SH-SY5Y (cell line): Measurements from ENCODE around the gene LARGE1.

Experiments
- GATA2 ChIP-seq: IDR thresholded peaks from 2 replicates; pipeline ENCODE4 v1.6.1; 2011; ENCODE audit warnings: mild to moderate bottlenecking, low read depth, low read length
- GATA3 ChIP-seq: IDR thresholded peaks from 2 replicates; pipeline ENCODE4 v1.6.1; 2011; ENCODE audit warnings: low read depth, mild to moderate bottlenecking, low read length, moderate library complexity

Gene LARGE1

GRCh38 chr22:33648478-33648877, 271.8 kb downstream of the LARGE1 start:
- TF ChIP-seq GATA2: no peak
- TF ChIP-seq GATA3: no peak

DNA sequence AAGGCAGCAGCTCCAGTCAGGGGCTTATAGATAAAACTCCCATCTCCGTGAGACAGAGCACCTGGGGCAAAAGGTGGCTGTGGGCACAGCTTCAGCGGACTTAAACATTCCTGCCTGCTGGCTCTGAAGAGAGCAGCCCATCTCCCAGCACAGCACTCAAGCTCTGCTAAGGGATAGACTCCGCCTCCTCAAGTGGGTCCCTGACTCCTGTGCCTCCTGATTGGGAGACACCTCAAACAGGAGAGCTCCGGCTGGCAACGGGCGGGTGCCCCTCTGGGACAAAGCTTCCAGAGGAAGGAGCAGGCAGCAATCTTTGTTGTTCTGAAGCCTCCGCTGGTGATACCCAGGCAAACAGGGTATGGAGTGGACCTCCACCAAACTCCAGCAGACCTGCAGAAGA, 279.4 kb downstream of the LARGE1 start:
- TF ChIP-seq GATA2 (no peak), GATA3 (no peak)

DNA sequence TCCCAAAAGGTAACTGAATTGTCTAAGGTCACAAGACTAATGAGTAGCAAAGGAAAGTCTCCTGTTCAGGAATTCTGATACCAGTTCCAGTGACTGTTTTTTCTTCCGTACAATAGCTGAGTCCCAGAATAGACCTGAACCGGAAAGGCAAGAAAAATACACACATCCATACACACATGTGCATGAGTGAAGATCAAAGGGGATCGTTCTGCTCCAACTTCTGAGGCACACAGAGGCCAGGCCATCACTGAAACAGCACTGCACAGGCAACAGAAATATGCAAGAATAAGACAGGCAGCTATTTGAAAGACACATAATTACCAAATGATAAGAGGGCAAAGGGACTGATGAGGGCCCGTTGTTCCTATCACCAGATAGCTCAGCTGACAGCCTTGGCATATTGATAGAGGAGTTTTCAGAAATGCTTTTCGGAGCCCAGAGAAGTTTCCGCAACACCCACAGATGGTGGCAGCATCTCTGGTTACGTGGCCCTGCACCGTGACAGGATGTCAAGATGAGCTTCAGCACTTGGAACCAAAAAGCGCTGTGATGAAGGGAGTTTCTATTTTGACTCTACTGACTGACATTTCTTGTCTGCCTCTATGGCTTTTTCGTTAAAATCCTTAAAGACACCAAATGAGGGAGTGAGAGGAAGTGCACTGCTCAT, 280.6 kb downstream of the LARGE1 start:
- TF ChIP-seq GATA2: no peak
- no peak for TF ChIP-seq GATA3

DNA sequence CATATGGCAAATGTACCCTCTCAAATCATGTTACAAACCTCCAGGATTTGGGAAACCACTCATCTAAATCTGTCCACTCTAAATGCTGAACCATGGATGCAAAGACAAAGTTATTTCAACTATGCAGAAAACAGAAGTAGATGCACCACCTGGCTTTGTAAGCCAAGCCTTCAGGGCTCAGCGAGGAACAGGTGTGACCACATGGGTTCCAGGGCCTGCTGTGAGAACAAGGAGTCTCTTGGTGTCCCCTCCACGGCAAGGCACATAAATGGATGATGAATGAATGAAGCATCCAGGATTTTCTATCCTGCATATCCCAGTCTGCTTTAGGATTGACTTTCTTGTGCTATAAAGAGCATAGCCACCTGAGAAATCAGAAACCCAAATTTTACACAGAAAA, 284.5 kb downstream of the LARGE1 start:
- TF ChIP-seq GATA3 (no peak), GATA2 (no peak)

GRCh38 chr22:33631777-33632176, 288.5 kb downstream of the LARGE1 start:
- no peak for TF ChIP-seq GATA2
- no peak for TF ChIP-seq GATA3

DNA sequence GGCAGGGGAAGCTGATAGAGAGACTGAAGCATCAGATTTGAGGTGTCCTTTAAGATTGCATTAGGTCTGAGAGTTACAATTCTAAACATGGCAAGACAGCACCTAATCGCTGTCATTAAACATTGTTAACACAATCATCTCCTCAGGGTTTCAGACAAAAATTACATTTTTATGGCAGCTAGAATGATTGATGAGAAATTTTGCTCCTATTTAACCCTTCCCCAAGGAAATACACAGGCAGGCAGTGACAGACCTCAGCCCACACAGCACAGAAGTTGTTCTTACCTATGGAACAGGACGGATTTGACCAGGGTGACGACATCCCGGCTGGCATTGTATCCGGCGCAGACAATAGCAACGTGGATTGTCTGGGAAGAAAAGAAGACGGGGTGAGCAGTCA, 294.3 kb downstream of the LARGE1 start:
- TF ChIP-seq GATA2 (no peak), GATA3 (no peak)

DNA sequence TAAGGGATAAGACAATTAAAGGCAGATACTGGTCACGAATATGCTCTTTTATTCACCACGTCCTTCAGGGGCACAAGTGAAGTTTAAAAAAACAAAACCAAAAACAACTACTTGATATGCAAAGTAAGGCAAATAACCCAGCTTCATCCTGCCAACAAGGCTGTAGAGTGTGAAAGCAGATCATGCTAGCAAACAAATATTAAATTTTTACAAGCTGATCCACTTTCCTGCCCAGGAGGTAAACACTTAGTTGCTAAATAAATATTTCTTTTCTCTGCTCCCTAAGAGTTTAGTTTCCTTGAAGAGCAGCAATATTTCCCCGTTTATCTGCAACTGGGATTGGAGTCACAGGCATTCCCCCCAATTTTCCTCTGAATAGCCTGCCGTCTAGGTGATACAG, 300.2 kb downstream of the LARGE1 start:
- TF ChIP-seq GATA3 (no peak), GATA2 (no peak)

- no peak for TF ChIP-seq GATA3
- no peak for TF ChIP-seq GATA2
Measured at GRCh38 chr22:33606504-33606903, 313.8 kb downstream of the LARGE1 start.

DNA sequence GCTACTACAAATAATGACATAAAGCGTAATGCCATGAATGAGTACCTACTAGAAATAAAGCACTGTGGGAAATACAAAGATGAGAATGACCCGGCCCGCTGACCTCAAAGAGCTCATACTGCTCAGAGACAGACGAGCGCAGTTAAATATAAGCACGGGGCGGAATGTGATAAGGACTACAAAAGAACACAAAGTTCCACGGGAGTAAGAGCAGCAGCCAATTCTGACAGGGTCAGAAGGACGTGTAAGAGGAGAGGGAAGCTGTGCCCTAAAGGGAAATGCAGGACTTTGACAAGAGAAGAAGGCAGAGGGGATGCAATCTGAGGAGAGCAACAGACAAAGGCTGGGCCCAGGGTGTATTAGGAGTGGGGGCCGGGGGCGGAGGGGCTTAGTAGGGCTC, 314.6 kb downstream of the LARGE1 start:
- TF ChIP-seq GATA3: no peak
- no peak for TF ChIP-seq GATA2

GRCh38 chr22:33605221-33605620, 315.1 kb downstream of the LARGE1 start:
- TF ChIP-seq GATA2: no peak
- TF ChIP-seq GATA3: no peak

- TF ChIP-seq GATA2 (no peak), GATA3 (no peak)
Measured at GRCh38 chr22:33601062-33601461, 319.2 kb downstream of the LARGE1 start.

DNA sequence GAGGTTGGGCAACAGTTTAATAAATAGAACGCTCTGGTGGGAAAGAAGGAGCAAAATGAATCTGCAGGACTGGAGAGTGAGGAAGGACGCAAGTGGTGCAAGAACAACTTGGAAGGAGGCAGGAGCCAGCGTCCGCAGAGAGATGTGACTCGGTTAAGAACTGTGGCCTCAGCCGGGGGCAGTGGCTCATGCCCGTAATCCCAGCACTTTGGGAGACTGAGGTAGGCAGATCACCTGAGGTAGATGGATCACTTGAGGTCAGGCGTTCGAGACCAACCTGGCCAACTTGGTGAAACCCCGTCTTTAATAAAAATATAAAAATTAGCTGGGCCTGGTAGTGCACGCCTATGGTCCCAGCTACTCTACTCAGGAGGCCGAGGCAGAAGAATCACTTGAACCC, 319.7 kb downstream of the LARGE1 start:
- TF ChIP-seq GATA2: no peak
- no peak for TF ChIP-seq GATA3

DNA sequence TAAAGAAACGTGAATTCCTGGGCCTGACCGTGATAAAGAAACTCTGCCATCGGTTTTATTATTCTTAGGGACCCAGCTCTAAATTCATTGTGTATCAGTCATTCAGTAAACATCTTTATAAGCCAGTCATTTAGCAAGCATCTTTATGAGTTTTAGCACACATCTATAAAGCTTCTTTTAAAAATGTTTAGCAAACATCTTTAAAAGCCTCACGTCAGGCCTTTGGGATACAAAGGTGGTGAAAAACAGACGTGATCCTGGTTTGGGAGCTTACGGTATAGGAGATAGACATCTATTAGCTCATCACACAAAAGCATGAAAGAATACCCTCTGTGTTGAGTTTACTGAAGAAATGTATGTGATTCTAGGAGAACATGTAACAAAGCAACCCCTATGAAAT, 320.2 kb downstream of the LARGE1 start:
- TF ChIP-seq GATA3: no peak
- TF ChIP-seq GATA2: no peak

- no peak for TF ChIP-seq GATA2
- no peak for TF ChIP-seq GATA3
Measured at GRCh38 chr22:33599596-33599995, 320.7 kb downstream of the LARGE1 start.

GRCh38 chr22:33598821-33599220, 321.5 kb downstream of the LARGE1 start:
- TF ChIP-seq GATA3: no peak
- no peak for TF ChIP-seq GATA2

- no peak for TF ChIP-seq GATA3
- no peak for TF ChIP-seq GATA2
Measured at GRCh38 chr22:33597274-33597985, 322.8 kb downstream of the LARGE1 start.
